ENCODE measurements around the gene CCDC77. TPM values are rescaled to one million over a fixed set of nuclear protein-coding genes. Genes with fewer than 3 reads are reported as not detected.

Gene CCDC77
- 6.3 and 11.4 TPM in 2 replicates for total RNA-seq

GRCh38 chr12:401235-402028 lies at the start of gene CCDC77:
CCDC77 (plus strand) TSS chr12:401644; CDS start chr12:409384, 7,740 bp downstream.

GRCh38 chr12:389142-390096 lies 12.0 kb upstream of the CCDC77 start, which contains the start of gene KDM5A:
KDM5A (minus strand) TSS chr12:389320; CDS start chr12:389091, 229 bp downstream.

GRCh38 chr12:459430-460258 lies 58.2 kb downstream of the CCDC77 start, which contains the start of gene B4GALNT3:
B4GALNT3 (plus strand) TSS chr12:459939; CDS start chr12:460377, 438 bp downstream.

Other genes with a start within 250 kb of the CCDC77 start
- not detected in 2 replicates for gene SLC6A12, start 187.5 kb upstream of the CCDC77 start, total RNA-seq
- 0.09 TPM in 2 replicates for gene SLC6A13, start 138.8 kb upstream of the CCDC77 start, total RNA-seq
- 45.0 and 57.5 TPM in 2 replicates for gene KDM5A, start 12.3 kb upstream of the CCDC77 start, total RNA-seq
- not detected in 2 replicates for gene B4GALNT3, start 58.3 kb downstream of the CCDC77 start, total RNA-seq